ENCODE measurements around the gene KRTAP2-3.

GRCh38 chr17:41057547-41057946 lies 2.4 kb downstream of the KRTAP2-3 start:
- TF ChIP-seq, protein P1, sequence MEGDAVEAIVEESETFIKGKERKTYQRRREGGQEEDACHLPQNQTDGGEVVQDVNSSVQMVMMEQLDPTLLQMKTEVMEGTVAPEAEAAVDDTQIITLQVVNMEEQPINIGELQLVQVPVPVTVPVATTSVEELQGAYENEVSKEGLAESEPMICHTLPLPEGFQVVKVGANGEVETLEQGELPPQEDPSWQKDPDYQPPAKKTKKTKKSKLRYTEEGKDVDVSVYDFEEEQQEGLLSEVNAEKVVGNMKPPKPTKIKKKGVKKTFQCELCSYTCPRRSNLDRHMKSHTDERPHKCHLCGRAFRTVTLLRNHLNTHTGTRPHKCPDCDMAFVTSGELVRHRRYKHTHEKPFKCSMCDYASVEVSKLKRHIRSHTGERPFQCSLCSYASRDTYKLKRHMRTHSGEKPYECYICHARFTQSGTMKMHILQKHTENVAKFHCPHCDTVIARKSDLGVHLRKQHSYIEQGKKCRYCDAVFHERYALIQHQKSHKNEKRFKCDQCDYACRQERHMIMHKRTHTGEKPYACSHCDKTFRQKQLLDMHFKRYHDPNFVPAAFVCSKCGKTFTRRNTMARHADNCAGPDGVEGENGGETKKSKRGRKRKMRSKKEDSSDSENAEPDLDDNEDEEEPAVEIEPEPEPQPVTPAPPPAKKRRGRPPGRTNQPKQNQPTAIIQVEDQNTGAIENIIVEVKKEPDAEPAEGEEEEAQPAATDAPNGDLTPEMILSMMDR (IDR thresholded peaks at IDR 0.05; ENCODE audit: poor library complexity) = no peak
- no peak for TF ChIP-seq EZH2 (IDR thresholded peaks at IDR 0.05; ENCODE audit: borderline replicate concordance)
- TF ChIP-seq EZH2phosphoT487 (IDR thresholded peaks at IDR 0.05; ENCODE audit: low read depth, severe bottlenecking, unreplicated experiment) = no peak

Measured in hepatocyte (in vitro differentiated cells).